Keratinocyte (primary cell): ENCODE results near the gene OR4E2. TPM values are rescaled to one million over a fixed set of nuclear protein-coding genes. Genes with fewer than 3 reads are reported as not detected.

Experiments
- DNase-seq: peaks from one replicate; pipeline ENCODE4 v3.0.0-alpha.2; 2011; ENCODE audit warnings: low read depth, missing footprints, low spot score
- FAIRE-seq: peaks from 2 replicates; lab custom pipeline; 2011; peaks lifted over from hg19 to GRCh38; lab: Jason Lieb, UNC
- H2AFZ ChIP-seq: 2 replicates; pipeline ENCODE4 v1.6.0; 2012; ENCODE audit warnings: low read length, control low read depth, inconsistent platforms; ENCODE audit not compliant: control insufficient read depth
- H3K27ac ChIP-seq: 2 replicates; pipeline ENCODE4 v1.5.1; 2011; ENCODE audit warnings: low read length; ENCODE audit not compliant: control insufficient read depth, insufficient read depth
- H3K27me3 ChIP-seq: 3 replicates; pipeline ENCODE4 v1.6.0; 2011; ENCODE audit warnings: low read length; ENCODE audit not compliant: control insufficient read depth, insufficient read depth; ENCODE audit errors: extremely low read depth
- H3K36me3 ChIP-seq, 2 experiments: 2 replicates in 1 of 2; 3 replicates in 1 of 2; pipeline ENCODE4 v1.5.1; 2011; ENCODE audit warnings: low read length in 2 of 2, mild to moderate bottlenecking in 1 of 2; ENCODE audit not compliant: control insufficient read depth in 2 of 2, insufficient read depth in 2 of 2; ENCODE audit errors: extremely low read depth in 1 of 2
- H3K4me1 ChIP-seq: 3 replicates; pipeline ENCODE4 v1.5.1; 2011; ENCODE audit warnings: low read length; ENCODE audit not compliant: control insufficient read depth, insufficient read depth; ENCODE audit errors: extremely low read depth
- H3K4me2 ChIP-seq: 3 replicates; pipeline ENCODE4 v1.6.0; 2011; ENCODE audit warnings: low read depth, low read length; ENCODE audit not compliant: control insufficient read depth, insufficient read depth; ENCODE audit errors: extremely low read depth
- H3K4me3 ChIP-seq, 3 experiments: fragments of 200-600 bp in 1 of 3; sonication (generic) in 1 of 3; 2 replicates in 2 of 3; 3 replicates in 1 of 3; pipeline ENCODE4 v1.5.1; 2011 to 2016; ENCODE audit warnings: low read length in 3 of 3, mild to moderate bottlenecking in 3 of 3, control low read depth in 2 of 3, inconsistent platforms in 1 of 3, low read depth in 1 of 3, mixed read lengths in 1 of 3, mixed run types in 1 of 3, moderate library complexity in 1 of 3; ENCODE audit not compliant: control insufficient read depth in 2 of 3, insufficient read depth in 2 of 3; ENCODE audit errors: extremely low read depth in 1 of 3
- H3K79me2 ChIP-seq: 2 replicates; pipeline ENCODE4 v1.6.0; 2012; ENCODE audit warnings: low read length; ENCODE audit not compliant: control insufficient read depth, insufficient read depth
- H3K9ac ChIP-seq: 3 replicates; pipeline ENCODE4 v1.6.0; 2011; ENCODE audit warnings: low read length; ENCODE audit not compliant: control insufficient read depth, insufficient read depth; ENCODE audit errors: extremely low read depth
- H3K9me1 ChIP-seq: 3 replicates; pipeline ENCODE4 v1.6.0; 2011; ENCODE audit warnings: low read length; ENCODE audit not compliant: control insufficient read depth, insufficient read depth; ENCODE audit errors: extremely low read depth
- H3K9me3 ChIP-seq: 2 replicates; pipeline ENCODE4 v1.5.1; 2012; ENCODE audit warnings: low read depth, low read length; ENCODE audit not compliant: control insufficient read depth
- H4K20me1 ChIP-seq: 3 replicates; pipeline ENCODE4 v1.6.0; 2011; ENCODE audit warnings: low read length; ENCODE audit not compliant: control insufficient read depth, insufficient read depth; ENCODE audit errors: extremely low read depth
- EZH2 ChIP-seq: IDR thresholded peaks from one replicate; pipeline ENCODE4 v1.6.1; 2012; ENCODE audit warnings: inconsistent platforms, mild to moderate bottlenecking, low read length, moderate library complexity
- dilution Hi-C: fragments of 300-500 bp; cut with MboI; formaldehyde crosslinking; loops from one replicate; pipeline ENCODE4 v1.7.0; 2020; ENCODE audit warnings: low sequenced_read_pairs; ENCODE audit not compliant: extremely low pct_ligation_motif_present
- polyA minus RNA-seq, 3 experiments: library from RNA; depleted of rRNA, polyadenylated mRNA; stranded (reverse); fragments of >200 nt; gene quantifications; 1 replicate in 1 of 3; 2 replicates in 1 of 3; 3 replicates in 1 of 3; pipeline ENCODE4 v1.2.3, GENCODE V29; 2011
- polyA plus RNA-seq, 5 experiments: library from polyadenylated mRNA; depleted of rRNA in 3 of 5; stranded (reverse) in 3 of 5; stranded (forward) in 1 of 5; unstranded in 1 of 5; fragments of >200 nt; gene quantifications; 1 replicate in 1 of 5; 2 replicates in 3 of 5; 3 replicates in 1 of 5; pipeline versions ENCODE4 v1.2.1 to v1.2.3, GENCODE V29; 2011 to 2012; ENCODE audit warnings: missing spikeins in 2 of 5, low read depth in 1 of 5, low replicate concordance in 1 of 5
- TF ChIP-seq, protein P1 (sequence below), 3 experiments: IDR thresholded peaks in 1 of 3; conservative IDR thresholded peaks in 1 of 3; optimal IDR thresholded peaks in 1 of 3; 2 replicates in 2 of 3; 3 replicates in 1 of 3; pipeline versions ENCODE3 to v1.5.1; 2011; ENCODE audit warnings: low read length in 3 of 3, mild to moderate bottlenecking in 3 of 3, moderate library complexity in 2 of 3, control low read depth in 1 of 3, inconsistent platforms in 1 of 3; ENCODE audit not compliant: insufficient read depth in 2 of 3; ENCODE audit errors: extremely low read depth in 1 of 3

The OR4E2 gene, protein sequence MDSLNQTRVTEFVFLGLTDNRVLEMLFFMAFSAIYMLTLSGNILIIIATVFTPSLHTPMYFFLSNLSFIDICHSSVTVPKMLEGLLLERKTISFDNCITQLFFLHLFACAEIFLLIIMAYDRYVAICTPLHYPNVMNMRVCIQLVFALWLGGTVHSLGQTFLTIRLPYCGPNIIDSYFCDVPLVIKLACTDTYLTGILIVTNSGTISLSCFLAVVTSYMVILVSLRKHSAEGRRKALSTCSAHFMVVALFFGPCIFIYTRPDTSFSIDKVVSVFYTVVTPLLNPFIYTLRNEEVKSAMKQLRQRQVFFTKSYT
- polyA plus RNA-seq (not detected in 3 replicates), polyA minus RNA-seq (not detected in 3 replicates)
- polyA plus RNA-seq (2011; ENCODE audit: low read depth): not detected
- not detected in 2 replicates for polyA plus RNA-seq (2011; cell fraction: cytosol; rRNA removed)
- not detected in 2 replicates for polyA plus RNA-seq (2011; cell fraction: nucleus; rRNA removed)
- polyA plus RNA-seq (2012; ENCODE audit: low replicate concordance): not detected in 2 replicates
- not detected for polyA minus RNA-seq (2011; cell fraction: cytosol; rRNA and poly(A)+ RNA removed)
- polyA minus RNA-seq (2011; cell fraction: nucleus; rRNA and poly(A)+ RNA removed): not detected in 2 replicates

DNA sequence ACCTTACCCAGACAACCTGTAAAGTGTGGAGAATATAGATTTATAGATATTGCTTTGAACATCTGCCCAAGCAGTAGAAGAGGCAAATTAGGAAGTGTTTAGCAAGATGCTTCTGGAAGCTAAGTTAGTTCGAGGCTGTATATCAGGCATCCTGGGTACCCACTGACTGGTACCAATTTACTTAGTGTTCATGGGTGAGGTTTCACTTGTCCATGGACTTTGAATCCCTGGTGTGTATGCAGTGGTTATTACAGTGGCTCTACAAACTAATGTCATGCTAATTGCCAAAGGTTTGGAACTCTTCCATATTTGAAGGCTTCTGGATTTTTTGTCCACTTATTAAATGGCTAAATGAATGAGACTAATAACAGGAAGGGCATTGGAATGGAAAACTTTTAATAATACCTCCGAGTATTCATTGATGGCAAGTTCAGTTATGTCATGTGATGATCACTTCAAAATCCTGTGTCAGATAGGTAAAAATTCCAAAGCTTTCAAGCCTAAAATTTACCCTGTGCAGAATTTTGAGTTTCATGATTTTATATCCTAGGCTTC lies at the start of gene OR4E2:
OR4E2 (plus strand) TSS at position 505 of the 555 bp plus-strand sequence. CDS start 11,248 bp downstream, outside the sequence.
- dilution Hi-C loops: no loop called here

DNA sequence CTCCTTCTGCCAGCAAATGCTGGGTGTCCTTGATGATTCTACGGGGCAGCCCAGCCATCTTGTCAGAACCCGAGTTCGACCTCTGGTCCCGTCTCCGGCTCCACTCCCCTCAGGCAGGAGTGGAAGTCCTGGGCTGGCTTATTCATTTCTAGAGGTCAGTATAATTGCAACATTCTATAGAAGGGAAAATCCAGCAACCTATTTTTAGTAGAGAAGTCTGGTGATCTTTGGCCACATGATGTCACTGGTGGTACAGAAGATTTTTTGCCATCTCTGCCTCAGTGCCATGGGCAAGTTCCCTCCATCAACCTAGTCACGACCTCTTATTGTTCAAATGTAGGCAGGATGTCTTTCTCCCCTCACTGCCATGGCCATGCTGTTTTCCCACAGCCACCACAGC lies 41.3 kb upstream of the OR4E2 start:
- Histone ChIP-seq H3K79me2 (no peaks in the 10 kb centered on the region), H3K4me3 (no peak overlapping the region), H3K4me1 (no peaks in the 10 kb centered on the region), H3K27me3 (no peaks in the 10 kb centered on the region), H3K36me3 (no peaks in the 10 kb centered on the region), H4K20me1 (no peaks in the 10 kb centered on the region), H3K9ac (no peak overlapping the region), H3K27ac (no peak overlapping the region), H3K9me1 (no peaks in the 10 kb centered on the region), H3K4me2 (no peak overlapping the region), H3K9me3 (no peaks in the 10 kb centered on the region), H2AFZ (no peak overlapping the region)
- dilution Hi-C loops: no loop called here
- FAIRE-seq (no peak), DNase-seq (no peak)
- TF ChIP-seq, protein P1, sequence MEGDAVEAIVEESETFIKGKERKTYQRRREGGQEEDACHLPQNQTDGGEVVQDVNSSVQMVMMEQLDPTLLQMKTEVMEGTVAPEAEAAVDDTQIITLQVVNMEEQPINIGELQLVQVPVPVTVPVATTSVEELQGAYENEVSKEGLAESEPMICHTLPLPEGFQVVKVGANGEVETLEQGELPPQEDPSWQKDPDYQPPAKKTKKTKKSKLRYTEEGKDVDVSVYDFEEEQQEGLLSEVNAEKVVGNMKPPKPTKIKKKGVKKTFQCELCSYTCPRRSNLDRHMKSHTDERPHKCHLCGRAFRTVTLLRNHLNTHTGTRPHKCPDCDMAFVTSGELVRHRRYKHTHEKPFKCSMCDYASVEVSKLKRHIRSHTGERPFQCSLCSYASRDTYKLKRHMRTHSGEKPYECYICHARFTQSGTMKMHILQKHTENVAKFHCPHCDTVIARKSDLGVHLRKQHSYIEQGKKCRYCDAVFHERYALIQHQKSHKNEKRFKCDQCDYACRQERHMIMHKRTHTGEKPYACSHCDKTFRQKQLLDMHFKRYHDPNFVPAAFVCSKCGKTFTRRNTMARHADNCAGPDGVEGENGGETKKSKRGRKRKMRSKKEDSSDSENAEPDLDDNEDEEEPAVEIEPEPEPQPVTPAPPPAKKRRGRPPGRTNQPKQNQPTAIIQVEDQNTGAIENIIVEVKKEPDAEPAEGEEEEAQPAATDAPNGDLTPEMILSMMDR (optimal IDR thresholded peaks at IDR 0.05 in 1 of 3, IDR thresholded peaks at IDR 0.05 in 1 of 3, conservative IDR thresholded peaks at IDR 0.05 in 1 of 3; ENCODE audit: extremely low read depth in 1 of 3, insufficient read depth in 2 of 3, low read length in 3 of 3): no peak
- no peak for TF ChIP-seq EZH2

More for the DNA sequence above, at the start of gene OR4E2:
- Histone ChIP-seq H3K36me3 (no peaks in the 10 kb centered on the region), H3K4me3 (no peak within 1 kb of the TSS), H2AFZ (no peak within 1 kb of the TSS), H3K9ac (no peak within 1 kb of the TSS), H3K4me2 (no peak within 1 kb of the TSS), H3K9me1 (no peaks in the 10 kb centered on the region), H3K79me2 (no peaks in the 10 kb centered on the region), H3K27me3 (no peaks in the 10 kb centered on the region), H3K27ac (no peak within 1 kb of the TSS), H3K9me3 (no peaks in the 10 kb centered on the region), H4K20me1 (no peaks in the 10 kb centered on the region), H3K4me1 (no peaks in the 10 kb centered on the region)
- FAIRE-seq: no peak
- no peak for TF ChIP-seq EZH2
- DNase-seq: no peak
